Colonic mucosa (tissue), 4 donors: ENCODE results near the gene ATP5MG. TPM values are rescaled to one million over a fixed set of nuclear protein-coding genes. Genes with fewer than 3 reads are reported as not detected.

Experiments used
- DNase-seq: peaks from one replicate; pipeline ENCODE4 v3.0.0-alpha.2; 2020
- H3K27ac ChIP-seq: fragments of 200-600 bp; one replicate; pipeline ENCODE4 v1.8.0; 2021
- H3K27me3 ChIP-seq: fragments of 200-600 bp; one replicate; pipeline ENCODE4 v1.8.0; 2021
- H3K36me3 ChIP-seq: fragments of 200-600 bp; one replicate; pipeline ENCODE4 v1.8.0; 2021
- H3K4me1 ChIP-seq: fragments of 200-600 bp; one replicate; pipeline ENCODE4 v1.8.0; 2021; ENCODE audit warnings: mild to moderate bottlenecking
- H3K4me3 ChIP-seq: fragments of 200-600 bp; one replicate; pipeline ENCODE4 v1.8.0; 2021
- H3K9ac ChIP-seq, 2 donors: one replicate each; pipeline ENCODE4 v1.7.0; 2013; ENCODE audit warnings: control low read depth in 2 of 2, low read depth in 2 of 2, low read length in 2 of 2
- H3K9me3 ChIP-seq: fragments of 200-600 bp; one replicate; pipeline ENCODE4 v1.8.0; 2021
- intact Hi-C: fragments of 100-400 bp; cut with DNase I; formaldehyde crosslinking; loops from one replicate; pipeline ENCODE4 v1.14.1; 2022
- total RNA-seq, 2 donors: library from RNA; stranded (reverse); fragmentation: NEBNext Ultra II Directional in 1 of 2; extraction: Animal tissue kit (Norgen Biotek cat#: 25700) in 1 of 2; gene quantifications; one replicate each; pipeline ENCODE4 v1.2.1, GENCODE V29; 2021
- TF ChIP-seq, protein P1 (sequence below): fragments of 200-600 bp; IDR thresholded peaks from one replicate; pipeline ENCODE4 v1.8.0; 2022; ENCODE audit warnings: antibody characterized with exemption, mild to moderate bottlenecking
- donor health status: healthy.
- donor health status: DM: no; HTN: no; CAD: no.
- donor health status: DM: no; HTN: no; CAD: no.

Gene ATP5MG
- total RNA-seq, 2 donors from 2014 or later = 282 to 380 TPM

DNA sequence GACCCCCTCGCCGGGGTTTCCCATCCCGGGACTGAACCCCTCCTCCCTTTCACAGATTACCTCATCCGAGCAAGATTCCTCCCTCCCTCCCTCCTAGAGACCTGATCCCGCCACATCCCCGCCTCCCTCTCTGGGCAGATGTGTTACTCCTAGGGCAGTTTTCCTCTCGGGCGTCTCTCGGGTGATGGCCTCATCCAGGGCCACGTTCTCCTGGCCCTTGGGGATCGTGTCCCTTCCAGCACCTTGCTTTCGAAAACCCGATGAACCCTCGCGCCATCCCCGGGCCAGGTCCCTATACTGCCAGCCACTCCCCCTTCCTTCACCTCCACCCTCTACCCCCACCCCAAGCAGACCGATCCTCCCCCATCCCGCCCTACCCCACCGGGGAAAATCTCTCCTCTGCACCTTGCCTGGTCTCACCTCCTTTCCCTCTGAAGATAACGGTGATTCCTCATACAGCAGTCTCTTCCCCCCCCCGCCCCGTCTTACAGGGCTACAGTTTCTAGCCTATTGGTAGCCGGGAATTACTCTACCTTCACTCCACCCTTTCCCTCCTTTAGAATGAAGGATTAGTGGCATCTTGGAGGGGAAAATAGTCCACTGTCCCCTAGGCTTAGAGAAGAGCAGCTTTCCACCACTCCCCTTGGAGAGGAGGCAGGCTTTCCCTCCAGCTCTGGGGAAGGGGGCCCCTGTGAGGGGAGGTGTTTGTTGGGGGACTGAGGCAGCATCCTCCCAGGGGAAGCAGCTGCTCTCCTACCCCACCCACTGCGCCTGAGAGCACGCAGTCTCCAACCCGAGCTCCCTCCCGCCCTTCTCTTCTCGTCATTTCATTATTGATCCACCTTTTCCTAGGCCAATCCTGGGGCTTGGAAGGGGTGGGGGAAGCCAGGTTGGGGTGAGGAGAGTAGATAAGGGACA, 36.1 kb downstream of the ATP5MG start:
- intact Hi-C loops = loop anchor here (5.0 kb wide), 1 partner anchor 35 kb away; the partner anchor contains the start of gene ATP5MG
- Histone ChIP-seq H3K4me1 (peaks cover 4% of the 10 kb centered on the region), H3K9ac (peak overlapping the region; percentile 91 to 98)

DNA sequence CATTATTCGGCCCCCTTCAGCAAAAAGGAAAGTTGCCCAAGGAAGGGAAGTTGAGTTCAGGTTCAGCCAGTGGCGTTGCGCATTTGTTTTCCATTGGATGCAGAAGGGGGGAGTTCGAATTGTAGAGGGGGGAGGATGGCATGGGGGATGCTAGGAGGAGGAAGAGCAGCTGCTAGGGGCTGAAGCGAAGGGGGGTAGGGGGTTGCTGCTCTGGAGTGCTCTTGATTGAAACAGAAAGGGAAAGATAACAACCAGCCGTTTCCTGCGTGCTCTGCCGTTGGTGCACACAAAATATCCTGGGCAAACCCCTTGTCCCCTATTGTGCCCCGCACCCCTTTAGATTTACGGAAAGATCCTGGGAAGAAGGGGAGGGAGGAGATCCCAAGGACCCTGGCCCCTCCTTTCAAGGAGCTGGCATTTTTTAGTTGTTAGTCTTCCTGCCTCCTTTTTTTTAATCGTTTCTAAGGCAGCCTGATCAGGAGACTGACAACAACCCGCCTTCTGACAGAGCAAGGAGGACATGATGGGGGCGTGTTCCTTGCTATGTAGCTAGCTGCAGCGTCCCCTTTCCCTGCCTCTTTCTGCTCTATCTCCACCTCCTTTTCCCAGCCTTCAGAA, 37.0 kb downstream of the ATP5MG start:
- TF ChIP-seq, protein P1, sequence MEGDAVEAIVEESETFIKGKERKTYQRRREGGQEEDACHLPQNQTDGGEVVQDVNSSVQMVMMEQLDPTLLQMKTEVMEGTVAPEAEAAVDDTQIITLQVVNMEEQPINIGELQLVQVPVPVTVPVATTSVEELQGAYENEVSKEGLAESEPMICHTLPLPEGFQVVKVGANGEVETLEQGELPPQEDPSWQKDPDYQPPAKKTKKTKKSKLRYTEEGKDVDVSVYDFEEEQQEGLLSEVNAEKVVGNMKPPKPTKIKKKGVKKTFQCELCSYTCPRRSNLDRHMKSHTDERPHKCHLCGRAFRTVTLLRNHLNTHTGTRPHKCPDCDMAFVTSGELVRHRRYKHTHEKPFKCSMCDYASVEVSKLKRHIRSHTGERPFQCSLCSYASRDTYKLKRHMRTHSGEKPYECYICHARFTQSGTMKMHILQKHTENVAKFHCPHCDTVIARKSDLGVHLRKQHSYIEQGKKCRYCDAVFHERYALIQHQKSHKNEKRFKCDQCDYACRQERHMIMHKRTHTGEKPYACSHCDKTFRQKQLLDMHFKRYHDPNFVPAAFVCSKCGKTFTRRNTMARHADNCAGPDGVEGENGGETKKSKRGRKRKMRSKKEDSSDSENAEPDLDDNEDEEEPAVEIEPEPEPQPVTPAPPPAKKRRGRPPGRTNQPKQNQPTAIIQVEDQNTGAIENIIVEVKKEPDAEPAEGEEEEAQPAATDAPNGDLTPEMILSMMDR = no peak
- Histone ChIP-seq H3K4me3 (peak overlapping the region; percentile 95), H3K36me3 (no peaks in the 10 kb centered on the region), H3K9me3 (no peaks in the 10 kb centered on the region), H3K27ac (peak overlapping the region; percentile 91), H3K9ac (peak overlapping the region; percentile 91 to 98), H3K27me3 (no peaks in the 10 kb centered on the region), H3K4me1 (peaks cover 9% of the 10 kb centered on the region)
- intact Hi-C loops = loop anchor here (5.0 kb wide), 1 partner anchor 36 kb away; the partner anchor contains the start of gene ATP5MG
- peak; percentile 62 for DNase-seq

More for the DNA sequence above, 36.1 kb downstream of the ATP5MG start:
- TF ChIP-seq, protein P1 = no peak
- peak; percentile 64 for DNase-seq
- peak overlapping the region; percentile 91 for H3K27ac ChIP-seq
- H3K36me3 ChIP-seq = no peaks in the 10 kb centered on the region
- no peaks in the 10 kb centered on the region for H3K27me3 ChIP-seq
- H3K4me3 ChIP-seq = peak overlapping the region; percentile 95
- H3K9me3 ChIP-seq = no peaks in the 10 kb centered on the region

DNA sequence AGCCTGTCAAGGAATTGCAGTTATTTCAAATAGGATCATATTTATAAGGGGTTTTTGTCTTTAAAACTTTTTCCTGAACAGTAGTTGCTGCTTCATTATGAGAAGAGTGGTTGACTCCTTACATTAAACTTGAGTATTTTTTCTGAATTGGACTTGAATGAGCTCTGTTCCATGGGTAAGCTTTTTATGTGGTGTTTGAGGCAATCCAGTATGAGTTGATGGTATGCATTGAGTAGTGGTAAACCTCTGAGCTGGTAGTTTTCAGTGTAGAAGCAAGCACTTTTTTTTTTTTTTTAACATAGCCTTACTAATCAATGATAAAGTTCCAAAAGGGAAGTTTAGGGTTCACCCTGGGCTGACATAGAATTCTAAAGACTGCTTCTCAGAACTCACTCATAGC, 38.2 kb downstream of the ATP5MG start:
- Histone ChIP-seq H3K4me1 (peaks cover 9% of the 10 kb centered on the region), H3K27me3 (no peaks in the 10 kb centered on the region), H3K27ac (no peak overlapping the region), H3K9ac (no peak overlapping the region), H3K4me3 (no peak overlapping the region), H3K9me3 (no peaks in the 10 kb centered on the region), H3K36me3 (no peaks in the 10 kb centered on the region)
- TF ChIP-seq, protein P1 = no peak
- no peak for DNase-seq
- intact Hi-C loops = loop anchor here (5.0 kb wide), 1 partner anchor 37 kb away; the partner anchor contains the start of gene ATP5MG

DNA sequence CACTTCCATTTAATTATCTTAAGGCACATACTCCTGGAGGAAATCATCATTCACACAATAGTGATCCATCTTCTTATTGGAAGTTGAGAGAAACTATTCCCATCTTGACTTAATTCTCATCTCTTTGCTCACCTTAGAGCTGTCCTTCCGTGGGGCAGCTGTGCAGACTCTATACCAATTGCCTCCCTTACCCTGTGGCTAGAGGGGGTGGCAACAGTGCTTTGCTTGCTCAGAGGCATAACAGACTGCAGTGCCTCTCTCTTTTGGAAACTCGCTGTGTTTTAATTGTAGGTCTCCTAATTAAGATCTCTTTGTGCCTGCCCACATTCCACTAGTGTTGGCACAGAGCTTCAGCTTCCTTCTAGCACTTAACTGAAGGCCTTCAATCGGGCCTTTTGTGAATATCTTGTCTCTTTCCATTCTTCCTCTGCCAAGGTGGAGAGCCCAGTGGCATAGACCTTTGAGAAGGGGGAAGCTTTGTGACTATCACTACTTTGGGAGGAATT, 40.4 kb downstream of the ATP5MG start:
- Histone ChIP-seq H3K4me1 (peaks cover 9% of the 10 kb centered on the region), H3K9ac (no peak overlapping the region), H3K27me3 (no peaks in the 10 kb centered on the region), H3K4me3 (no peak overlapping the region), H3K36me3 (no peaks in the 10 kb centered on the region), H3K9me3 (no peaks in the 10 kb centered on the region), H3K27ac (no peak overlapping the region)
- intact Hi-C loops = no loop called here
- TF ChIP-seq, protein P1 = no peak
- no peak for DNase-seq

DNA sequence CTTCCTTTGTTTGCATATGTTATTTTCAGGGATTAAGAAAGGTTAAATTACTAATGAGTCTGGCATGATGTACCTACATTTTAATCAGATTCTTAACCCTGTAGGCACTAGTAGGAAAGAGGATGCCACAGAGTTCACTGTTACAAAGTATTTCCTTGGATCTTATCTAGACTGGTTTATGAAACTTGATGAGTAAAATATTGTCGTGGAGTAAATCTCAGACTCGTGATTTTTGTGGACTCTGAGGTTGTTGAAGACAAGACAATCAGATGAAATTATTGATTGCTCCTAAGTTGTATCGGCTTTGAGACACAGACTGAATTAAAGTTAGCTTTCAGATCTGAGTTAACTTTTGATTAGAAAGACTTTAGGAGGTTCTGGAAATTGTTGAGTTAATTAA, 40.9 kb downstream of the ATP5MG start:
- Histone ChIP-seq H3K27me3 (no peaks in the 10 kb centered on the region), H3K4me1 (peaks cover 9% of the 10 kb centered on the region), H3K9ac (no peak overlapping the region), H3K9me3 (no peaks in the 10 kb centered on the region), H3K4me3 (no peak overlapping the region), H3K36me3 (no peaks in the 10 kb centered on the region), H3K27ac (no peak overlapping the region)
- TF ChIP-seq, protein P1 = no peak
- DNase-seq = no peak
- intact Hi-C loops = no loop called here
